Upper lobe of left lung (tissue), 4 donors: ENCODE data around the gene AMBP.

ENCODE experiments used
- EP300 ChIP-seq, 4 donors: sonication (generic); formaldehyde crosslinking; IDR thresholded peaks; one replicate each; pipeline ENCODE4 v1.5.1; 2017; ENCODE audit warnings: antibody characterized with exemption in 4 of 4, control low read depth in 2 of 4
- POLR2A ChIP-seq, 4 donors: fragments of 450-650 bp; IDR thresholded peaks; one replicate each; pipeline ENCODE4 v1.5.1; 2016 to 2017; ENCODE audit warnings: antibody characterized with exemption in 4 of 4, mild to moderate bottlenecking in 2 of 4
- TF ChIP-seq, protein P1 (sequence below), 6 experiments: fragments of 450-650 bp in 4 of 6; fragments of 200-600 bp in 2 of 6; sonication (generic) in 2 of 6; IDR thresholded peaks; one replicate each; pipeline ENCODE4 v1.5.1; 2016 to 2019; ENCODE audit warnings: antibody characterized with exemption in 6 of 6

DNA sequence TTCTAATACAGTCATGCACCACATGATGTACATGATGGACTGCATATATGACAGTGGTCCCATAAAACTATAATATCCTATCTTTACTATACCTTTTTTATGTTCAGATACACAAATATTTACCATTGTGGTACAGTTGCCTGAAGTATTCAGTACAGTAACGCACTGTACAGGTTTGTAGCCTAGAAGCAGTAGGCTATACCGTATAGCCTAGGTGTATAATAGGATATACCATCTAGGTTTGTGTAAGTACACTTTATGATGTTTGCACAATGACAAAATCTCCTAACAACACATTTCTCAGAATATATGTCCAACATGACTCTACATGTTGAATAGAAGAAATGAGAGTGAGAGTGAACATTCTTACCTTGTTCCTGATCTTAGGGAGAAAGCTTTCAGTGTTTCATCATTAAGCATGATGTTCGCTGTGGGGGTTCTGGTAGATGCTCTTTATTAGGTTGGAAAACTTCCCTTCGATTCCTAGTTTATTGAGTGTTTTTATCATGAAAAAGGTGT is 31.8 kb downstream of the AMBP start:
- TF ChIP-seq, protein P1, sequence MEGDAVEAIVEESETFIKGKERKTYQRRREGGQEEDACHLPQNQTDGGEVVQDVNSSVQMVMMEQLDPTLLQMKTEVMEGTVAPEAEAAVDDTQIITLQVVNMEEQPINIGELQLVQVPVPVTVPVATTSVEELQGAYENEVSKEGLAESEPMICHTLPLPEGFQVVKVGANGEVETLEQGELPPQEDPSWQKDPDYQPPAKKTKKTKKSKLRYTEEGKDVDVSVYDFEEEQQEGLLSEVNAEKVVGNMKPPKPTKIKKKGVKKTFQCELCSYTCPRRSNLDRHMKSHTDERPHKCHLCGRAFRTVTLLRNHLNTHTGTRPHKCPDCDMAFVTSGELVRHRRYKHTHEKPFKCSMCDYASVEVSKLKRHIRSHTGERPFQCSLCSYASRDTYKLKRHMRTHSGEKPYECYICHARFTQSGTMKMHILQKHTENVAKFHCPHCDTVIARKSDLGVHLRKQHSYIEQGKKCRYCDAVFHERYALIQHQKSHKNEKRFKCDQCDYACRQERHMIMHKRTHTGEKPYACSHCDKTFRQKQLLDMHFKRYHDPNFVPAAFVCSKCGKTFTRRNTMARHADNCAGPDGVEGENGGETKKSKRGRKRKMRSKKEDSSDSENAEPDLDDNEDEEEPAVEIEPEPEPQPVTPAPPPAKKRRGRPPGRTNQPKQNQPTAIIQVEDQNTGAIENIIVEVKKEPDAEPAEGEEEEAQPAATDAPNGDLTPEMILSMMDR (IDR thresholded peaks at IDR 0.05), result no peak
- TF ChIP-seq POLR2A (IDR thresholded peaks at IDR 0.05) (no peak), EP300 (IDR thresholded peaks at IDR 0.05) (no peak)
